Endothelial cell (in vitro differentiated cells): ENCODE data around the gene TSPAN9. TPM values are rescaled to one million over a fixed set of nuclear protein-coding genes. Genes with fewer than 3 reads are reported as not detected.

Experiments used
- DNase-seq: peaks from one replicate; pipeline ENCODE4 v3.0.0; 2021; ENCODE audit warnings: low spot score
- H3K27ac Mint-ChIP-seq: one replicate; pipeline ENCODE4 v1.8.0; 2021; ENCODE audit warnings: mixed read lengths, inconsistent platforms; ENCODE audit not compliant: unreplicated experiment
- H3K27me3 Mint-ChIP-seq: one replicate; pipeline ENCODE4 v1.8.0; 2021; ENCODE audit warnings: mild to moderate bottlenecking, moderate library complexity, mixed read lengths, inconsistent platforms; ENCODE audit not compliant: unreplicated experiment
- H3K36me3 Mint-ChIP-seq: one replicate; pipeline ENCODE4 v1.8.0; 2021; ENCODE audit warnings: mild to moderate bottlenecking, low read depth, mixed read lengths, inconsistent platforms; ENCODE audit not compliant: unreplicated experiment
- H3K4me1 Mint-ChIP-seq: one replicate; pipeline ENCODE4 v1.8.0; 2021; ENCODE audit warnings: mild to moderate bottlenecking, mixed read lengths, inconsistent platforms; ENCODE audit not compliant: unreplicated experiment
- H3K4me3 Mint-ChIP-seq: one replicate; pipeline ENCODE4 v1.8.0; 2021; ENCODE audit warnings: mild to moderate bottlenecking, mixed read lengths, inconsistent platforms; ENCODE audit not compliant: unreplicated experiment
- H3K9me3 Mint-ChIP-seq: one replicate; pipeline ENCODE4 v1.8.0; 2021; ENCODE audit warnings: mixed read lengths, inconsistent platforms; ENCODE audit not compliant: unreplicated experiment
- CTCF ChIP-seq: fragments of 200-600 bp; sonication (generic); IDR thresholded peaks from one replicate; pipeline ENCODE4 v1.5.0; 2021; ENCODE audit warnings: antibody characterized with exemption; ENCODE audit not compliant: unreplicated experiment
- total RNA-seq: library from RNA; stranded (reverse); fragmentation: NEBNext Ultra II Directional; extraction: Animal tissue kit (Norgen Biotek cat#: 25700); gene quantifications from one replicate; pipeline ENCODE4 v1.2.1, GENCODE V29; 2021; ENCODE audit not compliant: unreplicated experiment

Gene TSPAN9
- total RNA-seq, 1 donor from 2014 or later: 116 TPM

GRCh38 chr12:3054374-3054773, 22.8 kb upstream of the TSPAN9 start:
- no peak for TF ChIP-seq CTCF
- DNase-seq: no peak
- peaks cover 36% of the 10 kb centered on the region for H3K4me1 Mint-ChIP-seq
- peak overlapping the region; percentile 27 for H3K4me3 Mint-ChIP-seq
- H3K9me3 Mint-ChIP-seq: no peaks in the 10 kb centered on the region
- peaks cover under 1% of the 10 kb centered on the region for H3K27me3 Mint-ChIP-seq
- H3K27ac Mint-ChIP-seq: peak overlapping the region; percentile 64
- peaks cover 9% of the 10 kb centered on the region for H3K36me3 Mint-ChIP-seq

GRCh38 chr12:3055026-3055703, 22.0 kb upstream of the TSPAN9 start:
- Mint-ChIP-seq H3K36me3 (peaks cover 17% of the 10 kb centered on the region), H3K27ac (peak overlapping the region; percentile 64), H3K4me3 (peak overlapping the region; percentile 27), H3K9me3 (no peaks in the 10 kb centered on the region), H3K4me1 (peaks cover 29% of the 10 kb centered on the region), H3K27me3 (no peaks in the 10 kb centered on the region)
- no peak for DNase-seq
- no peak for TF ChIP-seq CTCF

GRCh38 chr12:3055704-3056467, 21.3 kb upstream of the TSPAN9 start:
- Mint-ChIP-seq H3K4me1 (peaks cover 27% of the 10 kb centered on the region), H3K4me3 (no peak overlapping the region), H3K9me3 (no peaks in the 10 kb centered on the region), H3K27ac (no peak overlapping the region), H3K27me3 (peaks cover 3% of the 10 kb centered on the region), H3K36me3 (peaks cover 17% of the 10 kb centered on the region)
- DNase-seq: no peak
- no peak for TF ChIP-seq CTCF

- peaks cover 7% of the 10 kb centered on the region for H3K27me3 Mint-ChIP-seq
- H3K27ac Mint-ChIP-seq: no peak overlapping the region
- no peak for DNase-seq
These were observed 16.1 kb upstream of the TSPAN9 start for GRCh38 chr12:3061059-3061458.

More at GRCh38 chr12:3061059-3061458, 16.1 kb upstream of the TSPAN9 start:
- peaks cover 30% of the 10 kb centered on the region for H3K36me3 Mint-ChIP-seq
- no peak overlapping the region for H3K4me3 Mint-ChIP-seq
- peaks cover 5% of the 10 kb centered on the region for H3K4me1 Mint-ChIP-seq
- TF ChIP-seq CTCF: no peak
- no peaks in the 10 kb centered on the region for H3K9me3 Mint-ChIP-seq
